Measurements from ENCODE around the gene ANKZF1.

ANKZF1 gene

GRCh38 chr2:219218217-219218731 is 11.3 kb upstream of the ANKZF1 start:
- no peak for DNase-seq (ENCODE audit: extremely low read depth, low read depth)

GRCh38 chr2:219218732-219219701 is 10.6 kb upstream of the ANKZF1 start, which contains the start of gene ABCB6:
TSS of gene ABCB6 (minus strand) at chr2:219218958. CDS start at chr2:219218673, 285 bp downstream.
- TF ChIP-seq CTCF (IDR thresholded peaks at IDR 0.05; ENCODE audit: low read depth, low read length), result no peak
- DNase-seq (ENCODE audit: extremely low read depth, low read depth), result peak; percentile 86

More at GRCh38 chr2:219218217-219218731, 11.3 kb upstream of the ANKZF1 start:
- TF ChIP-seq CTCF (IDR thresholded peaks at IDR 0.05; ENCODE audit: low read depth, low read length), result no peak

GRCh38 chr2:219219784-219220532 is 9.6 kb upstream of the ANKZF1 start:
- DNase-seq (ENCODE audit: extremely low read depth, low read depth), result no peak
- TF ChIP-seq CTCF (IDR thresholded peaks at IDR 0.05; ENCODE audit: low read depth, low read length), result no peak

DNA sequence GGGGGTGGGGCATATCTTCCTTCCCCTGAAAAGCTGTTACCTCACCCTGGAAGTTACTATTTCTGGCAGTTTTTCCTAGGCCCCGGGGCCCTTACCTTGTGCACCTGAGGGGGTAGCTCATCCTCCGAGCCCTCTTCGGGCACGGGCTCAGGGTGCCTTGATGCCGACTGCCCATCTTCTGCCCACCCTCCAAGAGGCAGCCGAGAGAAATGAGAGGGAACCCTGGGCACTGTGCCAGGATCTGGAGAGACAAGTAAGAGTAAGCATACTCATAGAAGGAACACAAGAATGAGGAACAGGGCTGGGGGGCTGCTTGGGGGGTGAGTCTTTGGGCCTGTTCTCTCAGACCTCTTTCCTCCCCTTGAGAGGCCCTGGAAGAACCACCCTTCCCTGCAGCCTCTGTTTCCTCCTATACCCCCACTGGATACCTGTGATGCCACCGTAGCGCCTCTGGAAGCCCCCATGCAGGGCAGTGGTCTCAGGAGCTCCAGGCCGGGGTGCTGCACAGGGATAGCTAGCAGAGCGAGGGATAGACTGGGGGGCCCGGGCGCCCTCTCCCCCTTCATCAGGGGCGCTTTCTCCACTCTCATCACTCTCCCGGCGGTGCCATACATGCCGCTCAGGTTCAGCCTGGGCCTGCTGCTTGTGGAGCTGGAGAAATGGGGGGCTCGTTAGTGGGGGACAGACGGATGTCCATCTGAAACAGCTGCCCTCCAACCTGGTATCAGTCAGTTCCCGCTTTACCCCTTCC is 8.8 kb upstream of the ANKZF1 start:
- no peak for TF ChIP-seq CTCF (IDR thresholded peaks at IDR 0.05; ENCODE audit: low read depth, low read length)
- no peak for DNase-seq (ENCODE audit: extremely low read depth, low read depth)

DNA sequence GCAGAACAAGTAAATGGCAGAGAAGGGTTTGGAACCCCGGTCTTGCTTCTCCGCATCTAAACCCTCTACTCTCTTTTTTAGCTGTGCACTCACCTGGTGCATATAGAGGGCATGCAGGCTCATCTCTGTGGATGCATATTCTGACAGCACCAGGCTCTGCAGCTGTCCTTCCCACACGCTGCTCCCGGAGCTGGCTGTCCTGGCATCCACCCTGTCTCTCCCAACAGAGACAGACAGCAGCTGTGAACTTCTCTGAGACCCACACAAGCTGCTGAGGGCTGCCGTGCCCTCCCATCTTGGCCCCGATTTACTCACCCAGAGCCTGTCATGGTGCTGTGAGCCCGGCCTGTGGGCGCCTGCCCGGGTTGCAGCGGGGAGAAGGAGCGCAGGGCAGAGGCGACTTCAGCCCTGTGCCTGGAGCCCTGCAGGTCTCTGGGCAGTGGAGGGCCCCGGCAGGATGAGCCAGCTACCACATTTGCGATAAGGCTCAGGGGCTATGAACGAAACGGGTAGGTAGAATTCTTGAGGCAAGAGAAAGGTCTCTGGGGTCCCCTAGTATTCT is 7.6 kb upstream of the ANKZF1 start:
- no peak for TF ChIP-seq CTCF (IDR thresholded peaks at IDR 0.05; ENCODE audit: low read depth, low read length)
- no peak for DNase-seq (ENCODE audit: extremely low read depth, low read depth)

DNA sequence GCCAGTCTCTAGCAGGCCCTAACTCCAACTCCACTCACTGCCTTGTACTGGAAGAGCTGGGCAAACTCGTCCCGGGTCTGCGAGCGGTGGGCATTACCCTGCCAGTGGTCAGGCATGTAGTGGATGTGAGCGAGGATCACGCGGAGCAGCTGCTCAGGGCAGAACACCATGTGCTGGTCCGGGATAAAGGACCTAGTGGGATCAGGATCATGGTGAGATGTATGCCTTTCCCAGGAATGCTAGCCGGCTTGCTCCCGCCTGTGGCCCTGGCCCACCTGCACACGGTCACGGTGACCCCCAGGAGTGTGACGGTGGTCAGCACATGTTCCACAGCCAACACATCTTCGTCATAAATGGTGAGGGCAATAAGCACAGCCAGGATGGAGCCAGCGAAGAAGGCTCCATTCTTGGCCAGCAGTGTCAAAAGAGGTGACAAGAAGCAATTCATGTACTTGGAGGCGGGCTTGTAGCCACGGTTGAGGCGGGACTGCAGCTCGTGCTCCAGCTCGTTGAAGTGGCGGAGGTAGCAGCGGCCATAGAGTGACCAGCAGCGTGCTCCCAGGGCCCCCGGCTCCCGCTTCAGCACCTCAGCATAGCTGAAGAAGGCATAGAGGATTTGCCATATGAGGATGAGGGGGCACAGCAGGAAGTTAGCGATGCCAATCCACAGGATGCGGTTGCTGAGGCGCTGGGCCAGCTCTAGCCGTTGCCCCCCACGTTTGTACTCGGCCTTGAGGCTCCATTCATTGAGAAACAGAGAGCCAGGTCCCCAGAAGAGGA is 5.6 kb upstream of the ANKZF1 start:
- no peak for TF ChIP-seq CTCF (IDR thresholded peaks at IDR 0.05; ENCODE audit: low read depth, low read length)
- DNase-seq (ENCODE audit: extremely low read depth, low read depth), result no peak

All from AG09319 (cell line).